ENCODE measurements around the gene METTL4. TPM values are rescaled to one million over a fixed set of nuclear protein-coding genes. Genes with fewer than 3 reads are reported as not detected.

METTL4 gene
- polyA plus RNA-seq, 1 donor from 2014 or later, result 11.6 TPM

- Mint-ChIP-seq H3K27ac (no peak overlapping the region), H3K27me3 (peaks cover 2% of the 10 kb centered on the region), H3K4me3 (no peak overlapping the region), H3K9me3 (peaks cover 0 to 2% (median 0%) of the 10 kb centered on the region in 3 donors), H3K36me3 (peaks cover 4% of the 10 kb centered on the region), H3K4me1 (peaks cover 11 to 18% (median 16%) of the 10 kb centered on the region in 3 donors)
These were observed 52.8 kb downstream of the METTL4 start for GRCh38 chr18:2518473-2518872.

GRCh38 chr18:2515908-2516625, 55.2 kb downstream of the METTL4 start:
- Mint-ChIP-seq H3K9me3 (peaks cover 0 to 2% (median 0%) of the 10 kb centered on the region in 3 donors), H3K36me3 (peaks cover 4% of the 10 kb centered on the region), H3K27me3 (no peaks in the 10 kb centered on the region), H3K4me3 (no peak overlapping the region), H3K4me1 (peaks cover 11 to 16% (median 15%) of the 10 kb centered on the region in 3 donors), H3K27ac (no peak overlapping the region)

- H3K9me3 Mint-ChIP-seq, result peaks cover 0 to 4% (median 0%) of the 10 kb centered on the region in 3 donors
- peaks cover 11 to 16% (median 15%) of the 10 kb centered on the region in 3 donors for H3K4me1 Mint-ChIP-seq
- peaks cover 4% of the 10 kb centered on the region for H3K36me3 Mint-ChIP-seq
- H3K4me3 Mint-ChIP-seq, result no peak overlapping the region
- H3K27ac Mint-ChIP-seq, result no peak overlapping the region
- H3K27me3 Mint-ChIP-seq, result no peaks in the 10 kb centered on the region
These were observed 56.0 kb downstream of the METTL4 start for GRCh38 chr18:2515171-2515787.

- Mint-ChIP-seq H3K4me1 (peaks cover 11 to 16% (median 15%) of the 10 kb centered on the region in 3 donors), H3K9me3 (peaks cover 0 to 4% (median 0%) of the 10 kb centered on the region in 3 donors), H3K36me3 (peaks cover 4% of the 10 kb centered on the region), H3K27ac (no peak overlapping the region), H3K4me3 (no peak overlapping the region), H3K27me3 (no peaks in the 10 kb centered on the region)
These were observed 57.7 kb downstream of the METTL4 start for GRCh38 chr18:2513616-2514015.

- no peak overlapping the region for H3K27ac Mint-ChIP-seq
- peaks cover 4% of the 10 kb centered on the region for H3K36me3 Mint-ChIP-seq
- no peaks in the 10 kb centered on the region for H3K27me3 Mint-ChIP-seq
- peaks cover 11 to 16% (median 15%) of the 10 kb centered on the region in 3 donors for H3K4me1 Mint-ChIP-seq
- peaks cover 0 to 4% (median 0%) of the 10 kb centered on the region in 3 donors for H3K9me3 Mint-ChIP-seq
- no peak overlapping the region for H3K4me3 Mint-ChIP-seq
These were observed 59.2 kb downstream of the METTL4 start for GRCh38 chr18:2512059-2512458.

GRCh38 chr18:2511451-2511850, 59.9 kb downstream of the METTL4 start:
- Mint-ChIP-seq H3K36me3 (peaks cover 4% of the 10 kb centered on the region), H3K9me3 (peaks cover 0 to 4% (median 0%) of the 10 kb centered on the region in 3 donors), H3K27ac (no peak overlapping the region)

GRCh38 chr18:2510416-2510815, 60.9 kb downstream of the METTL4 start:
- H3K4me3 Mint-ChIP-seq, result no peak overlapping the region
- no peaks in the 10 kb centered on the region for H3K27me3 Mint-ChIP-seq
- peaks cover 3 to 6% (median 4%) of the 10 kb centered on the region in 3 donors for H3K4me1 Mint-ChIP-seq
- H3K36me3 Mint-ChIP-seq, result peaks cover 4% of the 10 kb centered on the region
- peaks cover 0 to 4% (median 0%) of the 10 kb centered on the region in 3 donors for H3K9me3 Mint-ChIP-seq
- no peak overlapping the region for H3K27ac Mint-ChIP-seq

More at GRCh38 chr18:2511451-2511850, 59.9 kb downstream of the METTL4 start:
- Mint-ChIP-seq H3K27me3 (no peaks in the 10 kb centered on the region), H3K4me3 (no peak overlapping the region), H3K4me1 (peaks cover 11 to 13% (median 12%) of the 10 kb centered on the region in 3 donors)

GRCh38 chr18:2508678-2509077, 62.6 kb downstream of the METTL4 start:
- Mint-ChIP-seq H3K27me3 (no peaks in the 10 kb centered on the region), H3K27ac (no peak overlapping the region), H3K36me3 (peaks cover 2% of the 10 kb centered on the region), H3K9me3 (peaks cover 0 to 2% (median 0%) of the 10 kb centered on the region in 3 donors), H3K4me1 (peaks cover 0 to 2% (median 0%) of the 10 kb centered on the region in 3 donors), H3K4me3 (no peak overlapping the region)

GRCh38 chr18:2508155-2508554, 63.1 kb downstream of the METTL4 start:
- peaks cover 0 to 2% (median 0%) of the 10 kb centered on the region in 3 donors for H3K4me1 Mint-ChIP-seq
- H3K4me3 Mint-ChIP-seq, result no peak overlapping the region
- H3K9me3 Mint-ChIP-seq, result peaks cover 0 to 2% (median 0%) of the 10 kb centered on the region in 3 donors
- no peaks in the 10 kb centered on the region for H3K27me3 Mint-ChIP-seq
- peaks cover 2% of the 10 kb centered on the region for H3K36me3 Mint-ChIP-seq
- H3K27ac Mint-ChIP-seq, result no peak overlapping the region

GRCh38 chr18:2504642-2505041, 66.7 kb downstream of the METTL4 start:
- H3K4me3 Mint-ChIP-seq, result no peak overlapping the region
- H3K9me3 Mint-ChIP-seq, result peaks cover 0 to 2% (median 0%) of the 10 kb centered on the region in 3 donors
- peaks cover 0 to 4% (median 0%) of the 10 kb centered on the region in 3 donors for H3K4me1 Mint-ChIP-seq
- peaks cover 2% of the 10 kb centered on the region for H3K27me3 Mint-ChIP-seq
- no peaks in the 10 kb centered on the region for H3K36me3 Mint-ChIP-seq
- H3K27ac Mint-ChIP-seq, result no peak overlapping the region

- H3K9me3 Mint-ChIP-seq, result peaks cover 0 to 2% (median 0%) of the 10 kb centered on the region in 3 donors
- no peak overlapping the region for H3K4me3 Mint-ChIP-seq
- H3K27ac Mint-ChIP-seq, result peak overlapping the region in 1 of 3 donors; percentile 2
- H3K4me1 Mint-ChIP-seq, result peaks cover 0 to 4% (median 0%) of the 10 kb centered on the region in 3 donors
- peaks cover 2% of the 10 kb centered on the region for H3K27me3 Mint-ChIP-seq
- H3K36me3 Mint-ChIP-seq, result no peaks in the 10 kb centered on the region
These were observed 68.4 kb downstream of the METTL4 start for GRCh38 chr18:2502880-2503279.

GRCh38 chr18:2502394-2502793, 68.9 kb downstream of the METTL4 start:
- peaks cover 2% of the 10 kb centered on the region for H3K27me3 Mint-ChIP-seq
- H3K36me3 Mint-ChIP-seq, result no peaks in the 10 kb centered on the region
- H3K4me3 Mint-ChIP-seq, result no peak overlapping the region
- peaks cover 0 to 4% (median 0%) of the 10 kb centered on the region in 3 donors for H3K4me1 Mint-ChIP-seq
- H3K27ac Mint-ChIP-seq, result no peak overlapping the region
- peaks cover 0 to 2% (median 0%) of the 10 kb centered on the region in 3 donors for H3K9me3 Mint-ChIP-seq

- peaks cover 0 to under 1% (median 0%) of the 10 kb centered on the region in 3 donors for H3K9me3 Mint-ChIP-seq
- no peak overlapping the region for H3K4me3 Mint-ChIP-seq
- peaks cover 2% of the 10 kb centered on the region for H3K27me3 Mint-ChIP-seq
- peaks cover 0 to 2% (median 0%) of the 10 kb centered on the region in 3 donors for H3K4me1 Mint-ChIP-seq
- no peaks in the 10 kb centered on the region for H3K36me3 Mint-ChIP-seq
- no peak overlapping the region for H3K27ac Mint-ChIP-seq
These were observed 73.5 kb downstream of the METTL4 start for GRCh38 chr18:2497797-2498196.

- no peak overlapping the region for H3K4me3 Mint-ChIP-seq
- H3K4me1 Mint-ChIP-seq, result no peaks in the 10 kb centered on the region
- H3K9me3 Mint-ChIP-seq, result peaks cover 0 to 3% (median 0%) of the 10 kb centered on the region in 3 donors
- no peaks in the 10 kb centered on the region for H3K36me3 Mint-ChIP-seq
- no peak overlapping the region for H3K27ac Mint-ChIP-seq
- no peaks in the 10 kb centered on the region for H3K27me3 Mint-ChIP-seq
These were observed 75.9 kb downstream of the METTL4 start for GRCh38 chr18:2495381-2495780.

- Mint-ChIP-seq H3K27me3 (no peaks in the 10 kb centered on the region), H3K9me3 (peaks cover 0 to 3% (median 0%) of the 10 kb centered on the region in 3 donors), H3K4me1 (no peaks in the 10 kb centered on the region), H3K4me3 (no peak overlapping the region), H3K27ac (no peak overlapping the region), H3K36me3 (no peaks in the 10 kb centered on the region)
These were observed 76.4 kb downstream of the METTL4 start for GRCh38 chr18:2494921-2495320.

All from IgD-negative memory B cell (primary cell).